Fibroblast of the aortic adventitia (primary cell): ENCODE measurements around the gene RRP12. TPM values are rescaled to one million over a fixed set of nuclear protein-coding genes. Genes with fewer than 3 reads are reported as not detected.
A peak's percentile ranks its signal among the peaks of the same experiment; 100 is the strongest.

Experiments used
- DNase-seq: peaks from one replicate; pipeline ENCODE4 v3.0.0-alpha.2; 2010; ENCODE audit warnings: low read depth
- H3K4me3 ChIP-seq: 2 replicates; pipeline ENCODE4 v1.5.1; 2011; ENCODE audit warnings: low read depth, mild to moderate bottlenecking, control low read depth, low read length, moderate library complexity
- total RNA-seq: library from RNA; depleted of rRNA; stranded (reverse); fragments of >200 nt; gene quantifications from 2 replicates; pipeline ENCODE4 v1.2.3, GENCODE V29; 2012; ENCODE audit warnings: low replicate concordance
- TF ChIP-seq, protein P1 (sequence below): IDR thresholded peaks from 2 replicates; pipeline ENCODE4 v1.5.1; 2011; ENCODE audit warnings: mild to moderate bottlenecking, low read length, control low read depth, inconsistent platforms; ENCODE audit not compliant: insufficient read depth

Gene RRP12, protein sequence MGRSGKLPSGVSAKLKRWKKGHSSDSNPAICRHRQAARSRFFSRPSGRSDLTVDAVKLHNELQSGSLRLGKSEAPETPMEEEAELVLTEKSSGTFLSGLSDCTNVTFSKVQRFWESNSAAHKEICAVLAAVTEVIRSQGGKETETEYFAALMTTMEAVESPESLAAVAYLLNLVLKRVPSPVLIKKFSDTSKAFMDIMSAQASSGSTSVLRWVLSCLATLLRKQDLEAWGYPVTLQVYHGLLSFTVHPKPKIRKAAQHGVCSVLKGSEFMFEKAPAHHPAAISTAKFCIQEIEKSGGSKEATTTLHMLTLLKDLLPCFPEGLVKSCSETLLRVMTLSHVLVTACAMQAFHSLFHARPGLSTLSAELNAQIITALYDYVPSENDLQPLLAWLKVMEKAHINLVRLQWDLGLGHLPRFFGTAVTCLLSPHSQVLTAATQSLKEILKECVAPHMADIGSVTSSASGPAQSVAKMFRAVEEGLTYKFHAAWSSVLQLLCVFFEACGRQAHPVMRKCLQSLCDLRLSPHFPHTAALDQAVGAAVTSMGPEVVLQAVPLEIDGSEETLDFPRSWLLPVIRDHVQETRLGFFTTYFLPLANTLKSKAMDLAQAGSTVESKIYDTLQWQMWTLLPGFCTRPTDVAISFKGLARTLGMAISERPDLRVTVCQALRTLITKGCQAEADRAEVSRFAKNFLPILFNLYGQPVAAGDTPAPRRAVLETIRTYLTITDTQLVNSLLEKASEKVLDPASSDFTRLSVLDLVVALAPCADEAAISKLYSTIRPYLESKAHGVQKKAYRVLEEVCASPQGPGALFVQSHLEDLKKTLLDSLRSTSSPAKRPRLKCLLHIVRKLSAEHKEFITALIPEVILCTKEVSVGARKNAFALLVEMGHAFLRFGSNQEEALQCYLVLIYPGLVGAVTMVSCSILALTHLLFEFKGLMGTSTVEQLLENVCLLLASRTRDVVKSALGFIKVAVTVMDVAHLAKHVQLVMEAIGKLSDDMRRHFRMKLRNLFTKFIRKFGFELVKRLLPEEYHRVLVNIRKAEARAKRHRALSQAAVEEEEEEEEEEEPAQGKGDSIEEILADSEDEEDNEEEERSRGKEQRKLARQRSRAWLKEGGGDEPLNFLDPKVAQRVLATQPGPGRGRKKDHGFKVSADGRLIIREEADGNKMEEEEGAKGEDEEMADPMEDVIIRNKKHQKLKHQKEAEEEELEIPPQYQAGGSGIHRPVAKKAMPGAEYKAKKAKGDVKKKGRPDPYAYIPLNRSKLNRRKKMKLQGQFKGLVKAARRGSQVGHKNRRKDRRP (N-terminal part only)
- 13.0 and 15.9 TPM in 2 replicates for total RNA-seq

DNA sequence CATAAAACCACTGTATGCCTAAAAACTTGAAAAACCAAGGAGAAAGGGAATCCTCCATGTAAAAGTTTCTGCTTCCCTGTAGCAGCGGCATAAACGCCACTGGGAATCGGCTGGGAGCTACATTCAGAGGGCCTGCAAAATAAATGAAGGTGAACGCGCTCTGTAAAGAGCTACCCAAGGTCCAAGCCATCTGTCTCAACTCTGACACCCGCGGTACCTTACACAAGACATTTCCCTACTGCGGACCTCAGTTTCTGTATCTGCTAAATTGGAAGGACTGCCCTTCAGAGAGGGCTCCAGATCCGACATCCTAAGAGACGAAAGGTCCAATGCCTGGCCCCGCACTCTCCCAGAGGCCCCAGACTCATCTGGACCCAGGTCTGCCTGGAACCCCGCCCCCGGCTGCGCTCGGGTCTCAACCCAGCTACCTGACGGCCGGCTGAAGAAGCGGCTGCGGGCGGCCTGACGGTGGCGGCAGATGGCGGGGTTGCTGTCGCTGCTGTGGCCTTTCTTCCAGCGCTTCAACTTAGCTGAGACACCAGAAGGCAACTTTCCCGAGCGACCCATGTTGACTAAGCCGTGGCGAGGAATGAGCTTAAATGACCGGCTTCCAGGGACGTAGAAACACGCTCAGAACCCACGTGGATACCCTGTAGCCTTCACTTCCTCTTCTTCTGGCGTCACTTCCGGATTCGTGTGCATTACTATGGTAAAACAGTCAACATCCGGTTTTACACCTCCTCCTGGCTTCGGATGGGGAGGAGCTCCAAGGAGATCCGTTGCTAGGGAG is at the start of gene RRP12:
RRP12 (minus strand) TSS at position 676 of the 790 bp plus-strand sequence; CDS start at position 567, 109 bp downstream.
- peak; percentile 98 for DNase-seq
- peak within 1 kb of the TSS; percentile 87 for H3K4me3 ChIP-seq
- TF ChIP-seq, protein P1, sequence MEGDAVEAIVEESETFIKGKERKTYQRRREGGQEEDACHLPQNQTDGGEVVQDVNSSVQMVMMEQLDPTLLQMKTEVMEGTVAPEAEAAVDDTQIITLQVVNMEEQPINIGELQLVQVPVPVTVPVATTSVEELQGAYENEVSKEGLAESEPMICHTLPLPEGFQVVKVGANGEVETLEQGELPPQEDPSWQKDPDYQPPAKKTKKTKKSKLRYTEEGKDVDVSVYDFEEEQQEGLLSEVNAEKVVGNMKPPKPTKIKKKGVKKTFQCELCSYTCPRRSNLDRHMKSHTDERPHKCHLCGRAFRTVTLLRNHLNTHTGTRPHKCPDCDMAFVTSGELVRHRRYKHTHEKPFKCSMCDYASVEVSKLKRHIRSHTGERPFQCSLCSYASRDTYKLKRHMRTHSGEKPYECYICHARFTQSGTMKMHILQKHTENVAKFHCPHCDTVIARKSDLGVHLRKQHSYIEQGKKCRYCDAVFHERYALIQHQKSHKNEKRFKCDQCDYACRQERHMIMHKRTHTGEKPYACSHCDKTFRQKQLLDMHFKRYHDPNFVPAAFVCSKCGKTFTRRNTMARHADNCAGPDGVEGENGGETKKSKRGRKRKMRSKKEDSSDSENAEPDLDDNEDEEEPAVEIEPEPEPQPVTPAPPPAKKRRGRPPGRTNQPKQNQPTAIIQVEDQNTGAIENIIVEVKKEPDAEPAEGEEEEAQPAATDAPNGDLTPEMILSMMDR: no peak

DNA sequence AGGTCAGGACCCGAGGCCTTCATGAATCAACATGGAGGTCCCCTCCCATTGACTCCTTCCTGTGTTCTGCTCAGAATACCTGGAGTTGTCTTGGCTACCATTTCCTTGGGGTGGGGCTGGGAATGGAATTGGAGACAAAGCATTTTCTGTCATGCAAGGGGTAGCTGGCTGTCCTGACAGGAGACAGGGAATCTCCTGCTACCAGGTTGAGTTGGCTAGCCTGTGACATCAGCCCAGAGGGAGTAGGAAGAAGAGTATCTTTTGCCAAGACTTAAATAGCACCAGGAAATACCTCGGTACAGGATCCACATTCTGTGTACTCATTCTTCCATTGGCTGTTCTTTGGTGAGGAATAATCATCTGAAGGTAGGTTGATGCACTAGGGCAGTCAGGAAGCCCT is 49.7 kb upstream of the RRP12 start:
- H3K4me3 ChIP-seq: no peak overlapping the region
- TF ChIP-seq, protein P1: no peak
- DNase-seq: no peak

DNA sequence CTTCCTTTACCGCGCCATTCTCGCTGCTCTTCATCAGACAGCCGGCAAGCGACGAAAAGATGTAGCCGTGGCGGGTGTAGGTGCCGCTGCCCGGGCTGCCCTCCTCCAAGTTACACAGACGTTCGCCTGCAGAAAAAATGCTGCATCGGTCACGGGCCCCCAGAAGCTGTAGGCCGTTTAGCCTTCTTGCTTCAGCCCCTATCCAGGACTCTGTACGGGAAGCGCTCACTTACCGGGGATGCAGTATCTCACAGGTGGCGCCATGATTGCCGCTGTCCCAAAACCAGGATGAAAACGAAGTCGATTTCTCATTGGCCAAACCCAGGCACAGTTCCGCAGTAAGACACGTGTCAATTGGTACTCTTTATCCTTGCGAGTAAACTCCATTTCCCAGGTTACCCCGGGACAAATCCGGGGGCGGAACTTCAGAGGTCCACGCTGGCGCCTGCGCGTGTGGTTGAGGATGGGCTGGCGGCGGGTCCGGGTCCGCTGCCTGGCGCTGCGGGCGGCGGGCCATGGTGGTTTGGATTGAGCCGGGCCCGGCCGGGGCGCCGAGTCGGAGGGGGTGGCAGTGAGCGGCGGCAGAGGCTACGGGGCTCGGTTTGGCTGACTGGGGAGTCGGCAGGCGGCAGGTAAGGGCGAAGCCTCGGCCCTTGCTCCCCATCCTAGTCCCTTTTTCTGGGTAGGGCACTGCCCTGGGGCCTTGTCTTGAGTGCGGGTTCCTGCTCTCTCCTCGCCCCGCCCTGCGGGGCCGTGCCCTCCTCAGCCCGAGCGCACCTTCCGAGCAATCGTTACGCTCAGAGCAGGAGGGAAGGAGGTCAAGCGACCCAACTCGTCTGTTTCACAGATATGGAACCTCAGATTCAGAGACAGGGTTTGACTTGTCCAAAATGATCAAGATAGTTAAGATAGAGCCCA is 44.8 kb upstream of the RRP12 start, which contains the start of the genes EXOSC1 and ZDHHC16:
EXOSC1 (minus strand) TSS at position 285 of the 918 bp plus-strand sequence; CDS start at position 264, 21 bp downstream.
ZDHHC16 (plus strand) TSS at position 454 of the 918 bp plus-strand sequence. CDS start 5,501 bp downstream, outside the sequence.
- TF ChIP-seq, protein P1: no peak
- DNase-seq: peak; percentile 95
- H3K4me3 ChIP-seq: peak within 1 kb of the TSS; percentile 91

DNA sequence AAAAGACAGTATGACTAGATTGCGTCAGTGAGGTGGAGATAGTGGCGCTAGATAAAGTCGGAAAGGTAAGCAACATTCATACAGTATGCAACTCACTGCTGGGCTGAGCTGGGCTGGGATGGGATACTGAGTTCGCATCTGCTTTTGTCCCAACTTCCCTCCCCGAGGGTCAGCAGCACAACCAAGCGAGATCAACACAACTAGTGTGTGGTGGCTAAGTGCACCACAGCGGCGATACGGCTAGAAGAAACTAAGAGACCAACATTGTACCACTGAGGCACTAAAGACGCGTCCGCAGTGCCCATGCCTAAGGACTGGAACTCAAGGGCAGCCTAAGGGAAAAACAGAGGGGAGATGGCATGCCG is 44.2 kb upstream of the RRP12 start:
- TF ChIP-seq, protein P1: no peak
- DNase-seq: no peak
- H3K4me3 ChIP-seq: peak overlapping the region; percentile 91

DNA sequence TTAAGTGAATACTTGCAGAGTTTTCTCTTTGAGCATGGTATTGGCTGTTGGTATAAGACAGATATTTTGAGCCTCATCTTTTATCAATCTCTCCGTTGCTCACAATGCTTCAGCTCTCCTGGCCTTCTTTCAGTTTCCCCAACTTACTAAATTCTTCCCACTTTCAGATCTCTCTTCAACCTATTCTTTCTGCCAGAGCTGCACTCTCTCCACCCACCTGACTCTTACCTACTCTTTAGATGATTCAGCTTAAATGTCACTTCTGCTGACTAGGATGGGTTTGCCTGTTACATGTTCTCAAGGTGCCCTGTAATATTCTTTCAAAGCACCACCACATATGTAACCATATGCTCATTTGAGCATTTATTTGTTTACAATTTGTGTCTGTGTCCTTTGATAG is 43.1 kb upstream of the RRP12 start:
- TF ChIP-seq, protein P1: no peak
- H3K4me3 ChIP-seq: no peak overlapping the region
- no peak for DNase-seq
